GM12864 (cell line): ENCODE results near the gene DUSP22.
A peak's percentile ranks its signal among the peaks of the same experiment; 100 is the strongest.

Experiments
- DNase-seq: peaks from one replicate; pipeline ENCODE4 v3.0.0-alpha.2; 2011; ENCODE audit warnings: low read depth
- H3K4me3 ChIP-seq: 2 replicates; pipeline ENCODE4 v1.5.1; 2011; ENCODE audit warnings: mild to moderate bottlenecking, low read depth, low read length, control low read depth
- CTCF ChIP-seq: IDR thresholded peaks from 2 replicates; pipeline ENCODE4 v1.5.1; 2011; ENCODE audit warnings: low read depth, mild to moderate bottlenecking, moderate library complexity, low read length, control low read depth, inconsistent platforms; ENCODE audit errors: missing control alignments

Gene DUSP22

GRCh38 chr6:351011-351866 lies 59.0 kb downstream of the DUSP22 start:
- TF ChIP-seq CTCF: peak; percentile 7
- H3K4me3 ChIP-seq: no peak overlapping the region
- DNase-seq: no peak

GRCh38 chr6:351867-352289 lies 59.6 kb downstream of the DUSP22 start:
- no peak for DNase-seq
- no peak for TF ChIP-seq CTCF

GRCh38 chr6:352474-352873 lies 60.2 kb downstream of the DUSP22 start:
- DNase-seq: no peak
- TF ChIP-seq CTCF: no peak
- no peak overlapping the region for H3K4me3 ChIP-seq

More at GRCh38 chr6:351867-352289, 59.6 kb downstream of the DUSP22 start:
- H3K4me3 ChIP-seq: no peak overlapping the region

- TF ChIP-seq CTCF: no peak
- no peak overlapping the region for H3K4me3 ChIP-seq
- DNase-seq: no peak
These were observed 60.7 kb downstream of the DUSP22 start for GRCh38 chr6:352896-353470.

GRCh38 chr6:353642-354614 lies 61.6 kb downstream of the DUSP22 start:
- TF ChIP-seq CTCF: no peak
- no peak overlapping the region for H3K4me3 ChIP-seq
- DNase-seq: no peak

GRCh38 chr6:354631-355280 lies 62.5 kb downstream of the DUSP22 start:
- H3K4me3 ChIP-seq: no peak overlapping the region
- DNase-seq: no peak
- no peak for TF ChIP-seq CTCF
